Endothelial cell of umbilical vein (primary cell): ENCODE results near the gene TERF2IP. TPM values are rescaled to one million over a fixed set of nuclear protein-coding genes. Genes with fewer than 3 reads are reported as not detected.

Source experiments
- BruUV-seq: library from RNA; stranded (reverse); fragments of 400-500 nt; replicated peaks from 2 replicates; lab custom pipeline; 2021; lab: Mats Ljungman, UMichigan
- CTCF ChIA-PET: fragments of 300-600, 350-600 bp; sonication (Branson Sonifier 250); formaldehyde crosslinking; loops from one replicate; lab custom pipeline; 2021; ENCODE audit warnings: antibody characterized with exemption, inconsistent platforms; lab: Charles Lee
- POLR2A ChIA-PET: fragments of 300-600, 350-600 bp; sonication (Branson Sonifier 250); formaldehyde crosslinking; loops from one replicate; lab custom pipeline; 2021; ENCODE audit warnings: antibody characterized with exemption, inconsistent platforms; lab: Charles Lee
- DNase-seq: peaks from one replicate; pipeline ENCODE4 v3.0.0-alpha.2; 2011; ENCODE audit warnings: low read depth, low spot score
- FAIRE-seq: peaks from 2 replicates; lab custom pipeline; 2011; peaks lifted over from hg19 to GRCh38; lab: Jason Lieb, UNC
- H2AFZ ChIP-seq: 2 replicates; pipeline ENCODE4 v1.6.0; 2012; ENCODE audit warnings: low read depth, low read length, control low read depth, inconsistent platforms
- H3K27ac ChIP-seq: 2 replicates; pipeline ENCODE4 v1.5.1; 2011; ENCODE audit warnings: low read depth, mild to moderate bottlenecking, control low read depth, low read length, moderate library complexity; ENCODE audit not compliant: insufficient read depth
- H3K27me3 ChIP-seq, 2 experiments: 2 replicates each; pipeline versions ENCODE4 v1.6.0 to v1.6.1; 2011; ENCODE audit warnings: low read length in 2 of 2, mixed read lengths in 1 of 2; ENCODE audit not compliant: control insufficient read depth in 2 of 2, insufficient read depth in 2 of 2
- H3K36me3 ChIP-seq, 2 experiments: 2 replicates in 1 of 2; 3 replicates in 1 of 2; pipeline ENCODE4 v1.5.1; 2011; ENCODE audit warnings: low read length in 2 of 2, mild to moderate bottlenecking in 1 of 2, moderate library complexity in 1 of 2; ENCODE audit not compliant: control insufficient read depth in 2 of 2, insufficient read depth in 2 of 2; ENCODE audit errors: extremely low read depth in 1 of 2
- H3K4me1 ChIP-seq: 3 replicates; pipeline ENCODE4 v1.5.1; 2011; ENCODE audit warnings: mild to moderate bottlenecking, low read length; ENCODE audit not compliant: control insufficient read depth, insufficient read depth; ENCODE audit errors: extremely low read depth
- H3K4me2 ChIP-seq: 2 replicates; pipeline ENCODE4 v1.6.1; 2011; ENCODE audit warnings: low read length, control low read depth, mixed read lengths; ENCODE audit not compliant: insufficient read depth
- H3K4me3 ChIP-seq, 3 experiments: fragments of 200-600 bp in 1 of 3; sonication (generic), shearing (Covaris generic) in 1 of 3; replicated peaks in 1 of 3; 2 replicates each; pipeline ENCODE4 v1.5.1; 2011 to 2016; ENCODE audit warnings: control low read depth in 3 of 3, low read length in 3 of 3, mild to moderate bottlenecking in 2 of 3, inconsistent platforms in 1 of 3, low read depth in 1 of 3, moderate library complexity in 1 of 3; ENCODE audit not compliant: insufficient read depth in 1 of 3
- H3K79me2 ChIP-seq: 2 replicates; pipeline ENCODE4 v1.6.0; 2012; ENCODE audit warnings: low read length, inconsistent platforms; ENCODE audit not compliant: control insufficient read depth, insufficient read depth
- H3K9ac ChIP-seq: replicated peaks from 2 replicates; pipeline ENCODE3; 2011; ENCODE audit warnings: low read length, control low read depth; ENCODE audit not compliant: insufficient read depth; ENCODE audit errors: extremely low read depth
- H3K9me1 ChIP-seq: replicated peaks from 3 replicates; pipeline ENCODE4 v1.6.0; 2011; ENCODE audit warnings: mild to moderate bottlenecking, low read length; ENCODE audit not compliant: control insufficient read depth, insufficient read depth; ENCODE audit errors: extremely low read depth
- H3K9me3 ChIP-seq: replicated peaks from 2 replicates; pipeline ENCODE4 v1.5.1; 2012; ENCODE audit warnings: low read length, inconsistent platforms; ENCODE audit not compliant: control insufficient read depth, insufficient read depth
- H4K20me1 ChIP-seq: replicated peaks from 2 replicates; pipeline ENCODE3; 2011; ENCODE audit warnings: mild to moderate bottlenecking, low read length; ENCODE audit not compliant: control insufficient read depth, insufficient read depth; ENCODE audit errors: extremely low read depth
- EZH2 ChIP-seq: IDR thresholded peaks from 2 replicates; pipeline ENCODE4 v1.6.1; 2012; ENCODE audit warnings: borderline replicate concordance, low read depth, mild to moderate bottlenecking, moderate library complexity, low read length, inconsistent platforms; ENCODE audit not compliant: severe bottlenecking
- FOS ChIP-seq: IDR thresholded peaks from 2 replicates; pipeline ENCODE4 v1.6.1; 2011; ENCODE audit warnings: mild to moderate bottlenecking, low read length, moderate library complexity, borderline replicate concordance; ENCODE audit not compliant: insufficient read depth
- GATA2 ChIP-seq: IDR thresholded peaks from 2 replicates; pipeline ENCODE4 v1.7.0; 2011; ENCODE audit warnings: low read depth, mild to moderate bottlenecking, moderate library complexity, mixed read lengths, low read length; ENCODE audit not compliant: insufficient read length, insufficient read depth
- JUN ChIP-seq: IDR thresholded peaks from 2 replicates; pipeline ENCODE4 v1.6.1; 2011; ENCODE audit warnings: borderline replicate concordance, low read depth; ENCODE audit not compliant: insufficient read length, insufficient read depth
- MAX ChIP-seq: IDR thresholded peaks from 2 replicates; pipeline ENCODE4 v1.6.1; 2011; ENCODE audit not compliant: insufficient read depth, insufficient read length
- MYC ChIP-seq: IDR thresholded peaks from one replicate; pipeline ENCODE4 v1.6.1; 2011; ENCODE audit warnings: mild to moderate bottlenecking, low read depth, low read length
- POLR2A ChIP-seq: IDR thresholded peaks from 2 replicates; pipeline ENCODE4 v1.6.1; 2012; ENCODE audit warnings: low read depth, mild to moderate bottlenecking, control low read depth, low read length
- POLR2AphosphoS5 ChIP-seq: IDR thresholded peaks from 2 replicates; pipeline ENCODE4 v1.6.1; 2012; ENCODE audit warnings: low read depth, mild to moderate bottlenecking, control low read depth, low read length, moderate library complexity; ENCODE audit not compliant: insufficient read depth
- dilution Hi-C: fragments of 300-500 bp; cut with MboI; formaldehyde crosslinking; loops from one replicate; pipeline ENCODE4 v1.15.0; 2019; ENCODE audit warnings: low sequenced_read_pairs; ENCODE audit not compliant: extremely low pct_ligation_motif_present
- intact Hi-C: fragments of 100-400 bp; cut with micrococcal nuclease; formaldehyde crosslinking; loops from one replicate; pipeline ENCODE4 v1.10.0; 2022
- polyA plus RNA-seq, 4 experiments: library from polyadenylated mRNA; depleted of rRNA in 3 of 4; stranded (reverse) in 3 of 4; unstranded in 1 of 4; fragments of >200 nt; gene quantifications; 2 replicates each; pipeline versions ENCODE4 v1.2.1 to v1.2.3, GENCODE V29; 2011 to 2012; ENCODE audit warnings: missing spikeins in 1 of 4
- total RNA-seq: library from RNA; stranded (reverse); gene quantifications from 2 replicates; pipeline ENCODE4 v1.2.3, GENCODE V29; 2021
- TF ChIP-seq, protein P1 (sequence below), 2 donors: IDR thresholded peaks; 1 replicate in 1 of 2; 2 replicates in 1 of 2; pipeline ENCODE4 v1.5.1; 2011; ENCODE audit warnings: low read length in 2 of 2, mild to moderate bottlenecking in 2 of 2, moderate library complexity in 2 of 2, control low read depth in 1 of 2, inconsistent platforms in 1 of 2, low read depth in 1 of 2; ENCODE audit not compliant: insufficient read depth in 1 of 2; ENCODE audit errors: extremely low read depth in 1 of 2

The TERF2IP gene
- total and polyA plus RNA-seq, 2 donors (not counting 3 experiments of a cell fraction or from before 2014, with no cell fraction given): 19.0 to 41.5 TPM

DNA sequence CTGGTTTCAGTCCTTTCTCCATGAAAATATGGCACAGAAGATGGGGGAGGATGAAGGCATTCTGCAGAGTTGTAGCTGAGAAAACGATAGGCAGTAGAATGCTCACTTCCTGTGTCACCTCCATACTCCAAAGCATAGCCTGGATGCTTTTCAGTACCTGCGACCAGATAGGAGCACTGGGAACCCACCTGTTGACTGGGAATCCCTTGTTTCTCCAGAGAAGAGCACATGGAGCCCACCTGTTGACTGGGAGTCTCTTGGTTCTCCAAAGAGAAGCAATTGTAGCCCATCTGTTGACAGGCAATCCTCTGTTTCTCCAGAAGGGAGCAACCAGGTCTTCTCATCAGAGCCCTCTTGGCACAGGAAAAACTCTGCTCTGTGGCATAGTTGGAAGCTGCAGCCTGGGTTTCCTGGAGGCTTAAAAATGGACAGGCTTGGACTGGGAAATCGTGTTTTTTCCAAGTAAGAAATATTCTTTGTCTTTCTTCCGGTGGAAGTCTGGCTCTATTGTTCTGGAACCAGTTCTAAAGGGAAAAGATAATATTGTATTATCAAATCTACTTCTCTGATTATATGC is 13.2 kb downstream of the TERF2IP start:
- Histone ChIP-seq H3K4me3 (no peak overlapping the region), H3K9me3 (no peaks in the 10 kb centered on the region), H3K27me3 (no peaks in the 10 kb centered on the region), H3K27ac (no peak overlapping the region), H3K9me1 (no peaks in the 10 kb centered on the region), H3K79me2 (no peaks in the 10 kb centered on the region), H4K20me1 (peaks cover 3% of the 10 kb centered on the region), H3K9ac (no peak overlapping the region), H2AFZ (no peak overlapping the region), H3K36me3 (peaks cover 13 to 15% of the 10 kb centered on the region in 2 experiments), H3K4me2 (peak overlapping the region; percentile 31), H3K4me1 (peaks cover 15% of the 10 kb centered on the region)
- DNase-seq: peak; percentile 60
- BruUV-seq: no TSS peak
- TF ChIP-seq POLR2AphosphoS5 (no peak), JUN (no peak), MAX (no peak), EZH2 (no peak), GATA2 (no peak), POLR2A (no peak), FOS (no peak), MYC (no peak)
- TF ChIP-seq, protein P1, sequence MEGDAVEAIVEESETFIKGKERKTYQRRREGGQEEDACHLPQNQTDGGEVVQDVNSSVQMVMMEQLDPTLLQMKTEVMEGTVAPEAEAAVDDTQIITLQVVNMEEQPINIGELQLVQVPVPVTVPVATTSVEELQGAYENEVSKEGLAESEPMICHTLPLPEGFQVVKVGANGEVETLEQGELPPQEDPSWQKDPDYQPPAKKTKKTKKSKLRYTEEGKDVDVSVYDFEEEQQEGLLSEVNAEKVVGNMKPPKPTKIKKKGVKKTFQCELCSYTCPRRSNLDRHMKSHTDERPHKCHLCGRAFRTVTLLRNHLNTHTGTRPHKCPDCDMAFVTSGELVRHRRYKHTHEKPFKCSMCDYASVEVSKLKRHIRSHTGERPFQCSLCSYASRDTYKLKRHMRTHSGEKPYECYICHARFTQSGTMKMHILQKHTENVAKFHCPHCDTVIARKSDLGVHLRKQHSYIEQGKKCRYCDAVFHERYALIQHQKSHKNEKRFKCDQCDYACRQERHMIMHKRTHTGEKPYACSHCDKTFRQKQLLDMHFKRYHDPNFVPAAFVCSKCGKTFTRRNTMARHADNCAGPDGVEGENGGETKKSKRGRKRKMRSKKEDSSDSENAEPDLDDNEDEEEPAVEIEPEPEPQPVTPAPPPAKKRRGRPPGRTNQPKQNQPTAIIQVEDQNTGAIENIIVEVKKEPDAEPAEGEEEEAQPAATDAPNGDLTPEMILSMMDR (IDR thresholded peaks at IDR 0.05; ENCODE audit: extremely low read depth in 1 of 2, insufficient read depth in 1 of 2, low read depth in 1 of 2, low read length in 2 of 2): no peak
- ChIA-PET POLR2A (no interaction called here), CTCF (no interaction called here)
- dilution Hi-C loops (no loop called here), intact Hi-C loops (no loop called here)
- FAIRE-seq: peak; percentile 73
